ENCODE results near the gene PRR13.

GRCh38 chr12:53482626-53483168 is 41.2 kb downstream of the PRR13 start:
- TF ChIP-seq, protein P1, sequence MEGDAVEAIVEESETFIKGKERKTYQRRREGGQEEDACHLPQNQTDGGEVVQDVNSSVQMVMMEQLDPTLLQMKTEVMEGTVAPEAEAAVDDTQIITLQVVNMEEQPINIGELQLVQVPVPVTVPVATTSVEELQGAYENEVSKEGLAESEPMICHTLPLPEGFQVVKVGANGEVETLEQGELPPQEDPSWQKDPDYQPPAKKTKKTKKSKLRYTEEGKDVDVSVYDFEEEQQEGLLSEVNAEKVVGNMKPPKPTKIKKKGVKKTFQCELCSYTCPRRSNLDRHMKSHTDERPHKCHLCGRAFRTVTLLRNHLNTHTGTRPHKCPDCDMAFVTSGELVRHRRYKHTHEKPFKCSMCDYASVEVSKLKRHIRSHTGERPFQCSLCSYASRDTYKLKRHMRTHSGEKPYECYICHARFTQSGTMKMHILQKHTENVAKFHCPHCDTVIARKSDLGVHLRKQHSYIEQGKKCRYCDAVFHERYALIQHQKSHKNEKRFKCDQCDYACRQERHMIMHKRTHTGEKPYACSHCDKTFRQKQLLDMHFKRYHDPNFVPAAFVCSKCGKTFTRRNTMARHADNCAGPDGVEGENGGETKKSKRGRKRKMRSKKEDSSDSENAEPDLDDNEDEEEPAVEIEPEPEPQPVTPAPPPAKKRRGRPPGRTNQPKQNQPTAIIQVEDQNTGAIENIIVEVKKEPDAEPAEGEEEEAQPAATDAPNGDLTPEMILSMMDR (IDR thresholded peaks at IDR 0.05; ENCODE audit: low read depth, low read length, poor library complexity, severe bottlenecking) = no peak
- no peak for TF ChIP-seq EZH2phosphoT487 (IDR thresholded peaks at IDR 0.05; ENCODE audit: borderline replicate concordance, low read length)

Measured in DOHH2 (cell line).